Activated CD4-positive, alpha-beta T cell treated with anti-CD3 and anti-CD28 coated beads for 36 hours (primary cell): ENCODE results near the gene PPP1R14B. TPM values are rescaled to one million over a fixed set of nuclear protein-coding genes. Genes with fewer than 3 reads are reported as not detected.

ENCODE experiments used
- ATAC-seq: fragments of 200-7000 bp; cut with Tn5 transposase; one replicate; pipeline ENCODE4 v1.10.0; 2021; ENCODE audit warnings: mild to moderate bottlenecking, moderate library complexity
- CTCF ChIA-PET: fragments of 350-600 bp; sonication (Branson Sonifier 250); formaldehyde crosslinking; loops from one replicate; lab custom pipeline; 2021; ENCODE audit warnings: antibody characterized with exemption; lab: Charles Lee
- POLR2A ChIA-PET: fragments of 350-600 bp; sonication (Branson Sonifier 250); formaldehyde crosslinking; loops from one replicate; lab custom pipeline; 2021; ENCODE audit warnings: antibody characterized with exemption, inconsistent platforms; lab: Charles Lee
- DNase-seq: peaks from one replicate; pipeline ENCODE4 v3.0.0-alpha.2; 2020
- H3K27ac Mint-ChIP-seq: one replicate; pipeline ENCODE4 v1.8.0; 2021; ENCODE audit warnings: mixed read lengths
- H3K27me3 Mint-ChIP-seq: one replicate; pipeline ENCODE4 v1.8.0; 2021; ENCODE audit warnings: mixed read lengths
- H3K36me3 Mint-ChIP-seq: one replicate; pipeline ENCODE4 v1.8.0; 2021; ENCODE audit warnings: low read depth, mixed read lengths
- H3K4me1 Mint-ChIP-seq: one replicate; pipeline ENCODE4 v1.8.0; 2021; ENCODE audit warnings: mixed read lengths
- H3K4me3 Mint-ChIP-seq: one replicate; pipeline ENCODE4 v1.8.0; 2021; ENCODE audit warnings: mild to moderate bottlenecking, moderate library complexity, mixed read lengths
- H3K9me3 Mint-ChIP-seq: one replicate; pipeline ENCODE4 v1.8.0; 2021; ENCODE audit warnings: low read depth, mixed read lengths
- intact Hi-C, 2 experiments: fragments of 100-400 bp; cut with DNase I in 1 of 2; cut with micrococcal nuclease in 1 of 2; formaldehyde crosslinking; loops; one replicate each; pipeline versions ENCODE4 v1.14.2 to v1.15.1; 2022 to 2024; cut with DNase I, micrococcal nuclease
- total RNA-seq, 2 experiments: library from RNA; stranded (reverse); gene quantifications; one replicate each; pipeline ENCODE4 v1.2.3, GENCODE V29; 2021

PPP1R14B gene
- total RNA-seq, 2 experiments from 2014 or later: 261 to 267 TPM

DNA sequence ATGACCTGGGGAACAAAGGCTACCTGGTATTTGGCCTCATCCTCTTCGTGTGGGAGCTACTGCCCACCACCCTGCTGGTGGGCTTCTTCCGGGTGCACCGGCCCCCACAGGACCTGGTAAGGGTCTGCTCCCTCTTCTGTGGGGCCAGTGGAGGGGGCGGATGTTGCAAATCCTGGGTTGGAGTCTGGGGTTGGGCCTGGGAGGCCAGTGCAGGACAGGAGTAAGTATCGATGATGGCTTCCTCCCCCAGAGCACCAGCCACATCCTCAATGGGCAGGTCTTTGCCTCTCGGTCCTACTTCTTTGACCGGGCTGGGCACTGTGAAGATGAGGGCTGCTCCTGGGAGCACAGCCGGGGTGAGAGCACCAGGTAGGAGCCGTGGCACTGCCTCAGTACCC, 41.6 kb upstream of the PPP1R14B start:
- peaks cover 16% of the 10 kb centered on the region for H3K27me3 Mint-ChIP-seq
- no peaks in the 10 kb centered on the region for H3K9me3 Mint-ChIP-seq
- POLR2A ChIA-PET: no interaction called here
- no peak overlapping the region for H3K4me3 Mint-ChIP-seq
- peaks cover 12% of the 10 kb centered on the region for H3K4me1 Mint-ChIP-seq
- intact Hi-C loops: no loop called here
- H3K36me3 Mint-ChIP-seq: no peaks in the 10 kb centered on the region
- ATAC-seq (no peak), DNase-seq (no peak)
- H3K27ac Mint-ChIP-seq: no peak overlapping the region
- CTCF ChIA-PET: interaction anchor here (1.5 kb wide), 1 partner anchor 16 kb away, joined by 9 read pairs; no protein-coding TSS in a partner anchor

DNA sequence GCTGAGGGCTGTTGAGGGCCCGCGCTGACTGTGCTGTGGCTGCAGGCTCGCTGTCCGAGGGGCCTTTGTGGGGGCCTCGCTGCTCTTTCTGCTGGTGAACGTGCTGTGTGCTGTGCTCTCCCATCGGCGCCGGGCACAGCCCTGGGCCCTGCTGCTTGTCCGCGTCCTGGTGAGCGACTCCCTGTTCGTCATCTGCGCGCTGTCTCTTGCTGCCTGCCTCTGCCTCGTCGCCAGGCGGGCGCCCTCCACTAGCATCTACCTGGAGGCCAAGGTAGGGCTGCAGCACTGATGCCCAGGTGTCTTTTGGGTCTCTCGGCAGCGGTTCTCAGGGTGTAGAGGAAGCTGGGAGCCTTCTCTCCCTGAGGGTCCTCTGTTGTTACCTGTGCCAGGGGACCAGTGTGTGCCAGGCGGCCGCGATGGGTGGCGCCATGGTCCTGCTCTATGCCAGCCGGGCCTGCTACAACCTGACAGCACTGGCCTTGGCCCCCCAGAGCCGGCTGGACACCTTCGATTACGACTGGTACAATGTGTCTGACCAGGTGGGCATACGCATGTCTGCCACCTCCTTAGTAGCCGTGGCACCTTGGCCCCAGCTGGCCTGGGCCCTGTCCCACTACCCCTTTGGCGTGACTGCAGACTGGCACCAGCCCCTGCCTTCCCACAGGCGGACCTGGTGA, 41.1 kb upstream of the PPP1R14B start:
- H3K9me3 Mint-ChIP-seq: no peaks in the 10 kb centered on the region
- intact Hi-C loops: no loop called here
- peaks cover 18% of the 10 kb centered on the region for H3K4me1 Mint-ChIP-seq
- peaks cover 11% of the 10 kb centered on the region for H3K27me3 Mint-ChIP-seq
- peaks cover 2% of the 10 kb centered on the region for H3K36me3 Mint-ChIP-seq
- H3K27ac Mint-ChIP-seq: no peak overlapping the region
- no peak for ATAC-seq
- no peak for DNase-seq
- CTCF ChIA-PET: interaction anchor here (1.0 to 1.5 kb wide), 2 partner anchors 13 to 17 kb away, joined by 5 to 9 read pairs; partner anchors contain the start of gene CATSPERZ
- no peak overlapping the region for H3K4me3 Mint-ChIP-seq
- POLR2A ChIA-PET: no interaction called here

DNA sequence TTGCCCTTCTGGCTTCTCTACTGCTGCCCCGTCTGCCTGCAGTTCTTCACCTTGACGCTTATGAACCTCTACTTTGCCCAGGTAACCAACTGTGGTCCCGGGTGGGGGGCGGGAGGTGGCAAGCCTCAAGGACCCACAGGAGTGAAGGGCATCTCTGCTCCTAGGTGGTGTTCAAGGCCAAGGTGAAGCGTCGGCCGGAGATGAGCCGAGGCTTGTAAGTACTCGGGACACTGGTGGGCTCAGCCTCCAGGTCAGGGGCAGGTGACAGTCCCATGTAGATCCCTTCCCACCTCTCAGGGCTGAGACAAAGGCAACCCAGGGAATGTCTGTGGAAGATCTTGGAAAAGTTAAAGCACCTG, 40.0 kb upstream of the PPP1R14B start:
- H3K9me3 Mint-ChIP-seq: no peaks in the 10 kb centered on the region
- intact Hi-C loops: no loop called here
- H3K27ac Mint-ChIP-seq: peak overlapping the region; percentile 56
- peaks cover 20% of the 10 kb centered on the region for H3K4me1 Mint-ChIP-seq
- H3K36me3 Mint-ChIP-seq: peaks cover 4% of the 10 kb centered on the region
- POLR2A ChIA-PET: interaction anchor here (0.6 kb wide), 1 partner anchor 420 kb away, joined by 14 read pairs; no protein-coding TSS in a partner anchor
- ATAC-seq (no peak), DNase-seq (no peak)
- CTCF ChIA-PET: interaction anchor here (1.0 to 1.5 kb wide), 3 partner anchors 14 to 418 kb away, joined by 3 to 9 read pairs (median 5); partner anchors contain the start of gene CATSPERZ
- peak overlapping the region; percentile 69 for H3K4me3 Mint-ChIP-seq
- peaks cover 9% of the 10 kb centered on the region for H3K27me3 Mint-ChIP-seq

DNA sequence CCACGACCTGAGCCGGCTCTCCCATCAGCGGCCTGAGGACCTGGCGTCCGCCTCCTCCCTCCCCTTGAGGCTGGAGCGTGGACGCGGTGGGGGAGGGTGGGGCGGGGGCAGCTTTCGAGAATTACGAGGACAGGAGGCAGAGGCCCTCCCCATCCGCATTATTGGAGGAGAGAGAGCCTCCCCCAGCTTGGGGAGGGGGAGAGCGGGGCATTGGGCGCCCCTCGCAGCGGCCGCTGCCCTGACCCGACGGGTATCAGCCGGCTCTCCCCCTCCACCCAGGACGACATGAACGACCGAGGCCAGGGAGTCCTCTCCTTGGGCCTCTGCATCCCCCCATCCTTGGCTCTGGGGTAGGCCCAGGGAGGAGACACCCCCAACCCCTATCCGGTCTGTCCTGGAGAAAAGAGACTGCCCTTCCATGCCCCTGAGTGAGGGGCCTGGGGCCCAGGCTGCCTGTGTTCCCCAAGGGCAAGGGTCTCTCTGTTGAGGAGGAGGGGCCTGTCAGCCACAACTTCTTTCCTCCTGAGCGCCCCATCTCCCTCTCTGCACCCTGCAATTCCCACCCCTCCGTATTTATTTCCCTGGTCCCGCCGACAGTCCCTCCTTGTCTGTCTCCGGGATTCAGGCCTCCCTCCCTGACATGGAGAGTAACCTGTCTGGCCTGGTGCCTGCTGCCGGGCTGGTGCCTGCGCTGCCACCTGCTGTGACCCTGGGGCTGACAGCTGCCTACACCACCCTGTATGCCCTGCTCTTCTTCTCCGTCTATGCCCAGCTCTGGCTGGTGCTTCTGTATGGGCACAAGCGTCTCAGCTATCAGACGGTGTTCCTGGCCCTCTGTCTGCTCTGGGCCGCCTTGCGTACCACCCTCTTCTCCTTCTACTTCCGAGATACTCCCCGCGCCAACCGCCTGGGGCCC, 39.4 kb upstream of the PPP1R14B start:
- H3K4me3 Mint-ChIP-seq: peak overlapping the region; percentile 77
- peaks cover 20% of the 10 kb centered on the region for H3K4me1 Mint-ChIP-seq
- H3K27ac Mint-ChIP-seq: peak overlapping the region; percentile 56
- H3K27me3 Mint-ChIP-seq: peaks cover 9% of the 10 kb centered on the region
- intact Hi-C loops: loop anchor here (1.0 to 2.0 kb wide), 15 partner anchors 16 to 348 kb away; partner anchors contain the start of genes ESRRA (in 2 of the 2), FKBP2 (in 2 of the 2), COX8A (in 1 of the 2) and DNAJC4 (in 1 of the 2)
- H3K9me3 Mint-ChIP-seq: no peaks in the 10 kb centered on the region
- DNase-seq (peak; percentile 63), ATAC-seq (no peak)
- ChIA-PET CTCF (interaction anchor here (1.0 to 4.7 kb wide), 3 partner anchors 15 to 419 kb away, joined by 3 to 27 read pairs (median 12); partner anchors contain the start of genes CATSPERZ and ESRRA), POLR2A (no interaction called here)
- peaks cover 6% of the 10 kb centered on the region for H3K36me3 Mint-ChIP-seq

DNA sequence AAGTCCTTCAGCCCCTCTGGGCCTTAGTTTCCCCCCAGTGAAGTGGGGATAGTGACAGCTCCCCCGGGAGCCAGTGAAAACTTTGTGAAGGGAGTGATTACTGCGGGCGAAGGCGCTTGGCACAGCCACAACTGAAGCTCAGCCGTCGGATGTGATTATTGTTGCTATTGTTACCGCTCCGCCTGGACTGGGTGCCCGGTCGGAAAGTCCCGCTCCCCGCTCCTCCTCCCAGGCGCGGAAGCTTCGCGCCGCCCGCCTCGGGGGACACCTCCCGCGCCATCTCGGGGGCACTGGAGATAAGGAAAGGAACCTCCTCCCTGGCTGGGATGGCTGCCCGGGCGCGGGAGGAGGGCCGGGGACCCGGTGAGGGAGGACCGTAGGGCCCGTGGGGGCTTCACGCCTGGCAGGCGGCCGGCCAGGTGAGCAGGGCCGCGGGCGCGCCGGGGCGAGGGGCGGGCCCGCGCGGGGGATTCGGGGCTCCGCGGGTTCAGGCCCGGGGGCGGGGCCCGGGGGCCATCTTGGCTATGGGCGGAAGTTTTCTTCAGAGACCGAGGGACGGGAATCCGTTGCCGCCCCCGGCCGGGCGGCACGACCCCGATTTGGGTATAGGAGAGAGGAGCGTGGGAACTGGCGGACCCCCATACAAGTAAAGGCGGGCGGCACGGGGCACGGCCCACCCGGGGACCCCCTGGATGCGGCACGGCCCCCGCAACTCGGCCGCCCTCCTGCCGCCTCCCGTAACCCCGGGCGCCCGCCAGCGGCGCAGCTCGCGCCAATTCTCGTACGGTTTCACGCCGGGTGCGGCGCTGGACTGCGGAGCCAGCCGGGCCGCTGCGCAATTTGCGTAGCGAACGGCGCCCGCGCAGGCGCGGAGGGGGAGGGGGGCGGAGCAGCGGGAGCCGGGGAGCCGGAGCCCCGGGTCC, 38.5 kb upstream of the PPP1R14B start, which contains the start of gene GPR137:
Gene GPR137 (plus strand): TSS at position 887 of the 923 bp plus-strand sequence. CDS start 677 bp downstream, outside the sequence.
- intact Hi-C loops: loop anchor here (1.0 to 2.0 kb wide), 16 partner anchors 15 to 347 kb away; partner anchors contain the start of genes ESRRA (in 2 of the 2), FKBP2 (in 2 of the 2), TRMT112 (in 2 of the 2) and COX8A (in 1 of the 2)
- Mint-ChIP-seq H3K27me3 (peaks cover under 1% of the 10 kb centered on the region), H3K4me3 (peak within 1 kb of the TSS; percentile 77)

DNA sequence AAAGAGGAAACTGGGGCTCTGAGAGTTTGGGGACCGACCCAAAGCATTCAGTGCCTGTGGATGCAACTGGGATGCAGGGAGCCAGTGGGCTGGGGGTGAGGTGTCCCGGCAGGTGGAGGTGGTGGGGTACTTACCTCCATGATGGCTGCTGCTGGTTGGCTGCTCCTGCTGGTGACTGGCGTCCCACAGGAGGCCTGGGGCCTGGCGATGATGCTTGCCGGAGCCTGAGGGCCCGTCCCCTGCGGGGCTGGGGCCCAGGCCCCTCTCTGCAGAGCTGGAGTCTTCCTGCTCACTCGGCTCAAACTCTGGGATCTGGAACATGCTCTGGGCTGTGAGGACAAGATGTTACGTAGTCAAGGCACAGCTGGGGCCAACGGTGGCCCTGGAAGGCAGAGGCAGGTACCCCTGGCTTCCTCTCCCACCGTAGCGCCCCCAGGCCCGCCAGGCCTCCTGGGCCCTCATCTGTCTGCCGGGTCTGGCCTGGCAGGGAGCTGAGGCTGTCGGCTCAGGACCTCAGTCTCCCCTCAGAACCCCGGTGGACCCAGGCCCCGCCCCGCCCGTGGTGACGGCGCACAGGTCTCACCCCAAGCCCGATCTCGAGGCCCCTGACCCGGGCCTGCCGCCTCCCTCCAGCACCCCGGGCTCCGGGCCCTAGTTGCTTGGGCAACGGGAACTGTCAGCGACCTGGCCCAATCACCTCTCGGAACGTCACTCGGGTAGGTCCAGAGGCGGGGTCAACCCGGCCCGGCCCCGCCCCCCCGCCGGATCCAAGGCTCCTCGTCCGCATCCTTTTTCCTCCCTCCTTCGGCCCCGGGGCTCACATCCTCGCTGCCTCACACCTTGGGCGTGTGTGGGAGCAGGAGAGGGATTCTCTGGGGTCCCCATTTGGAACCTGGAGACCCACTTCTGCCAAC, 37.6 kb upstream of the PPP1R14B start, which contains the start of gene BAD:
Gene BAD (minus strand): TSS at position 618 of the 914 bp plus-strand sequence. CDS start 297 bp downstream, at position 321.
- Mint-ChIP-seq H3K4me1 (peaks cover 18% of the 10 kb centered on the region), H3K4me3 (peak within 1 kb of the TSS; percentile 77), H3K27ac (peak within 1 kb of the TSS; percentile 85), H3K9me3 (no peaks in the 10 kb centered on the region), H3K36me3 (peaks cover 6% of the 10 kb centered on the region), H3K27me3 (no peaks in the 10 kb centered on the region)
- intact Hi-C loops: loop anchor here (1.0 to 2.0 kb wide), 4 partner anchors 33 to 298 kb away; partner anchors contain the start of genes FKBP2 (in 1 of the 2), OTUB1 (in 1 of the 2), PPP1R14B (in 1 of the 2) and TRMT112 (in 1 of the 2)
- DNase-seq: peak; percentile 97
- ChIA-PET POLR2A (interaction anchor here (1.0 to 1.3 kb wide), 3 partner anchors 13 to 15 kb away, joined by 3 to 5 read pairs (median 4); no protein-coding TSS in a partner anchor), CTCF (interaction anchor here (0.7 to 4.7 kb wide), 8 partner anchors 12 to 80 kb away, joined by 3 to 27 read pairs (median 5); partner anchors contain the start of genes CATSPERZ, ESRRA, NUDT22 and TRPT1)
- peak; percentile 88 for ATAC-seq

More for the DNA sequence above, 38.5 kb upstream of the PPP1R14B start, which contains the start of gene GPR137:
- Mint-ChIP-seq H3K36me3 (peaks cover 6% of the 10 kb centered on the region), H3K4me1 (peaks cover 18% of the 10 kb centered on the region), H3K27ac (peak within 1 kb of the TSS; percentile 85), H3K9me3 (no peaks in the 10 kb centered on the region)
- ChIA-PET CTCF (interaction anchor here (0.8 to 4.7 kb wide), 4 partner anchors 15 to 81 kb away, joined by 3 to 27 read pairs (median 8); partner anchors contain the start of genes CATSPERZ and ESRRA), POLR2A (interaction anchor here (1.1 to 1.3 kb wide), 2 partner anchors 14 to 15 kb away, joined by 4 to 5 read pairs; no protein-coding TSS in a partner anchor)
- ATAC-seq: peak; percentile 64
- peak; percentile 92 for DNase-seq

DNA sequence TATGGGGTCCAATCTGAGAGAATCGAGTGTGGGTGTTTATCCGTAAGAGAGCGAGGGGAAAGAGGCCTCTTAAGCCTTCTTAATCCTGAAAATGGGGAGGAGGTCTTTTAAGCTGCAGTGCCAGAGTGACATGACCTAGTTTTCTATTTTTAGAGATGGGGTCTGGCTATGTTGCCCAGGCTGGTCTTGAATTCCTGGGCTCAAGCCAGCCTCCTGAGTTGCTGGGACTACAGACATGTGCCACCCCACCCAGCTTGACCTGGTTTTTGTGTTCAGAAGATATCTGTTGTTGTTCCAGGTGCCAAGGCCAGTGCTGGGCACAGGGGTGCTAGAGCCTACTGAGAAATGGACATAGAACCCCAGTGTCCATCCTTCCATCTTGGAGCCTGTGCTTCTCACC, 36.3 kb upstream of the PPP1R14B start:
- intact Hi-C loops: no loop called here
- Mint-ChIP-seq H3K9me3 (no peaks in the 10 kb centered on the region), H3K4me3 (peak overlapping the region; percentile 28), H3K4me1 (peaks cover 18% of the 10 kb centered on the region), H3K27ac (no peak overlapping the region), H3K27me3 (no peaks in the 10 kb centered on the region), H3K36me3 (peaks cover 6% of the 10 kb centered on the region)
- POLR2A ChIA-PET: interaction anchor here (1.0 kb wide), 1 partner anchor 11 kb away, joined by 3 read pairs; no protein-coding TSS in a partner anchor
- no peak for ATAC-seq
- CTCF ChIA-PET: interaction anchor here (0.6 to 4.7 kb wide), 5 partner anchors 11 to 60 kb away, joined by 4 to 27 read pairs (median 6); partner anchors contain the start of genes ESRRA, NUDT22 and TRPT1
- no peak for DNase-seq

DNA sequence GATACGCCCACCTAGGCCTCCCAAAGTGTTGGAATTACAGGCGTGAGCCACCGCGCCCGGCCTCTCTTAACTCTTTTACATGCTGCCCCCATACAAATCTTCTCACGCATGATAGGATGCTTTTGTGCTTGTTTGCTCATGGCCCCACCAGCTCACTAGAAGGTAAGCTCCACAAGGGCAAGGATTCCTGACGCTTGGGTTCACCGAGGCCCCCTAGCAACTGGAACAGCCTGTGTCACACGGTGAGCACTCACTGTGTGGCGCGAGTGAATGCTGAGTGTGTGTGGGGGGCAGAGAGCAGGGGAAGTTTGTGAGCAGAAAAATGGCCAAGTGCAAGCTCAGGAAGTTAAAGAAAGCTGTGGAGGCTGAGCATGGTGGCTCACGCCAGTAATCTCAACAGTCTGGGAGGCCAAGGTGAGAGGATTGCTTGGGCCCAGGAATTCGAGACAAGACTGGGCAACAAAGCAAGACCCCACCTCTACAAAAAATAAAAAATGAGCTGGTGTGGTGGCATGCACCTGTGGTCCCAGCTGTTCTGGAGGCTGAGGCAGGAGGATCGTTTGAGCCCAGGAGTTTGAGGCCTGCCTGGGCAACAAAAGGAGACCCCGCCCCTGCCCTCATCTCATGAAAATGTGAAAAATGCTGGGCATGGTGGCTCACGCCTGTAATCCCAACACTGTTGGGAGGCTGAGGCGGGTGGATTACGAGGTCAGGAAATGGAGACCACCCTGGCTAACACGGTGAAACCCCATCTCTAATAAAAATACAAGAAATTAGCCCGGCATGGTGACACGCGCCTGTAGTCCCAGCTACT, 35.4 kb upstream of the PPP1R14B start:
- DNase-seq (no peak), ATAC-seq (no peak)
- peaks cover 6% of the 10 kb centered on the region for H3K36me3 Mint-ChIP-seq
- POLR2A ChIA-PET: interaction anchor here (2.4 kb wide), 1 partner anchor 10 kb away, joined by 12 read pairs; no protein-coding TSS in a partner anchor
- intact Hi-C loops: no loop called here
- H3K27ac Mint-ChIP-seq: no peak overlapping the region
- peaks cover 18% of the 10 kb centered on the region for H3K4me1 Mint-ChIP-seq
- H3K27me3 Mint-ChIP-seq: no peaks in the 10 kb centered on the region
- H3K9me3 Mint-ChIP-seq: no peaks in the 10 kb centered on the region
- CTCF ChIA-PET: interaction anchor here (0.6 to 4.7 kb wide), 4 partner anchors 22 to 61 kb away, joined by 3 to 27 read pairs (median 6); partner anchors contain the start of genes ESRRA and PLCB3
- no peak overlapping the region for H3K4me3 Mint-ChIP-seq
